Right renal cortex interstitium (tissue), 3 donors: ENCODE data around the gene FGFBP1. TPM values are rescaled to one million over a fixed set of nuclear protein-coding genes. Genes with fewer than 3 reads are reported as not detected.

Experiments used
- DNase-seq, 3 donors: peaks; one replicate each; pipeline ENCODE4 v3.0.0-alpha.2; 2013; ENCODE audit warnings: low read depth in 3 of 3, low spot score in 2 of 3
- polyA plus RNA-seq, 3 donors: library from polyadenylated mRNA; unstranded; fragments of 120-200 nt; gene quantifications; one replicate each; pipeline ENCODE4 v1.2.1, GENCODE V29; 2013; ENCODE audit not compliant: insufficient read length in 3 of 3

FGFBP1 gene
- polyA plus RNA-seq, 3 donors, result 0.46 TPM; not detected in 2

GRCh38 chr4:15913631-15913970, 24.9 kb downstream of the FGFBP1 start:
- no peak for DNase-seq

GRCh38 chr4:15912961-15913630, 25.4 kb downstream of the FGFBP1 start:
- DNase-seq, result no peak

GRCh38 chr4:15912236-15912635, 26.3 kb downstream of the FGFBP1 start:
- no peak for DNase-seq

- no peak for DNase-seq
Observed at GRCh38 chr4:15910155-15910940, 28.2 kb downstream of the FGFBP1 start.

- no peak for DNase-seq
Observed at GRCh38 chr4:15907430-15907829, 31.1 kb downstream of the FGFBP1 start.

GRCh38 chr4:15906020-15906443, 32.5 kb downstream of the FGFBP1 start:
- DNase-seq, result no peak

GRCh38 chr4:15902746-15903145, 35.8 kb downstream of the FGFBP1 start:
- DNase-seq, result no peak

- no peak for DNase-seq
Observed at GRCh38 chr4:15901998-15902397, 36.5 kb downstream of the FGFBP1 start.

- DNase-seq, result no peak
Observed at GRCh38 chr4:15901007-15901406, 37.5 kb downstream of the FGFBP1 start.

- no peak for DNase-seq
Observed at GRCh38 chr4:15899511-15899910, 39.0 kb downstream of the FGFBP1 start.

- no peak for DNase-seq
Observed at GRCh38 chr4:15898902-15899301, 39.6 kb downstream of the FGFBP1 start.

GRCh38 chr4:15897577-15897976, 41.0 kb downstream of the FGFBP1 start:
- DNase-seq, result no peak

GRCh38 chr4:15894921-15895916, 43.3 kb downstream of the FGFBP1 start:
- no peak for DNase-seq

GRCh38 chr4:15894393-15894792, 44.1 kb downstream of the FGFBP1 start:
- no peak for DNase-seq

GRCh38 chr4:15893962-15894361, 44.6 kb downstream of the FGFBP1 start:
- no peak for DNase-seq

- no peak for DNase-seq
Observed at GRCh38 chr4:15891312-15891711, 47.2 kb downstream of the FGFBP1 start.

- DNase-seq, result no peak
Observed at GRCh38 chr4:15890246-15890829, 48.2 kb downstream of the FGFBP1 start.

- no peak for DNase-seq
Observed at GRCh38 chr4:15888515-15888914, 50.0 kb downstream of the FGFBP1 start.
